Panc1 (cell line): Measurements from ENCODE around the gene DPYD.

Experiments used
- CTCF ChIP-seq: fragments of 450-650 bp; IDR thresholded peaks from 2 replicates; pipeline ENCODE4 v1.5.1; 2017; ENCODE audit warnings: mild to moderate bottlenecking
- POLR2AphosphoS5 ChIP-seq: IDR thresholded peaks from 2 replicates; pipeline ENCODE4 v1.6.1; 2012; ENCODE audit warnings: mild to moderate bottlenecking, low read depth, low read length, moderate library complexity
- REST ChIP-seq, 2 experiments: IDR thresholded peaks; 2 replicates each; pipeline ENCODE4 v1.6.1; 2011 to 2012; ENCODE audit warnings: low read depth in 2 of 2, control low read depth in 1 of 2, low read length in 1 of 2, mild to moderate bottlenecking in 1 of 2, moderate library complexity in 1 of 2; ENCODE audit not compliant: insufficient read depth in 1 of 2
- SIN3A ChIP-seq: IDR thresholded peaks from 2 replicates; pipeline ENCODE4 v1.6.1; 2012; ENCODE audit warnings: low read depth, mild to moderate bottlenecking, low read length, moderate library complexity, borderline replicate concordance; ENCODE audit not compliant: insufficient read depth

DNA sequence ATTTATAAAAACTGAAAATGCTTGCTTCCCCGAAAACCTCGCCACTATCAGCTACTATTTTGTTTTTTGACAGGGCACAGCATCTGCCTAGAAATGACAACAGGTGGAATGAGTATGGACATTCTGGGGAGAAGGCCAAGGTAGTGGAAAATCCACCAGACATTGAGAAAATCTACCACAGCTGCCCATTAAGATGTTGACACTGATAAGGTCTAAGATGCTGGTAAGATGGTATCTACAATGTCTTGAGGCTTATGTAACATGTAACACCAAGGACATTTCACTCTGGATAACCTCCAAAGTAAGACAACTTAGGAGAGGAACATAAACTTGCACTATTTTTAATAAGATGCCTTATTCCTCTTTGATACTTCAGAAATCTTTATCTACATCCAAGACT lies 825.1 kb downstream of the DPYD start:
- TF ChIP-seq CTCF (no peak), REST (IDR thresholded peaks at IDR 0.05; ENCODE audit: insufficient read depth in 1 of 2, low read depth in 2 of 2, low read length in 1 of 2) (no peak), POLR2AphosphoS5 (no peak), SIN3A (no peak)
